ENCODE results near the gene PTPRN2. TPM values are rescaled to one million over a fixed set of nuclear protein-coding genes. Genes with fewer than 3 reads are reported as not detected.

PTPRN2 gene
- total and polyA plus RNA-seq, 2 of the 13 experiments (the other 11 are each of a cell fraction or from before 2014, with no cell fraction given), result 2.5 to 24.2 TPM

- TF ChIP-seq ZNF704 (CRISPR knock-in tag; IDR thresholded peaks at IDR 0.05; ENCODE audit: borderline replicate concordance) (no peak), TEAD2 (CRISPR knock-in tag; IDR thresholded peaks at IDR 0.05) (no peak), MAX (IDR thresholded peaks at IDR 0.05) (peak; percentile 69), GRHL1 (CRISPR knock-in tag; conservative IDR thresholded peaks at IDR 0.05) (no peak), ZNF75D (CRISPR knock-in tag; IDR thresholded peaks at IDR 0.05; ENCODE audit: borderline replicate concordance) (no peak), REPIN1 (CRISPR knock-in tag; IDR thresholded peaks at IDR 0.05; ENCODE audit: borderline replicate concordance, low read depth) (no peak), ZNF609 (CRISPR knock-in tag; IDR thresholded peaks at IDR 0.05; ENCODE audit: borderline replicate concordance) (peak; percentile 72; the same call in 1 of the 2 replicates), ZFP91 (CRISPR knock-in tag; IDR thresholded peaks at IDR 0.05; ENCODE audit: borderline replicate concordance) (no peak), HBP1 (CRISPR knock-in tag; IDR thresholded peaks at IDR 0.05; ENCODE audit: low read depth) (no peak), RFX3 (CRISPR knock-in tag; IDR thresholded peaks at IDR 0.05) (no peak), CEBPG (CRISPR knock-in tag; IDR thresholded peaks at IDR 0.05) (peak; percentile 61), DNMT3B (CRISPR knock-in tag; conservative IDR thresholded peaks at IDR 0.05) (no peak), FOXP1 (IDR thresholded peaks at IDR 0.05) (no peak), FOXP1 (CRISPR knock-in tag; IDR thresholded peaks at IDR 0.05) (peak; percentile 57; the same call in 1 of the 2 replicates), HIVEP1 (CRISPR knock-in tag; IDR thresholded peaks at IDR 0.05) (no peak), CENPT (CRISPR knock-in tag; IDR thresholded peaks at IDR 0.05; ENCODE audit: low read depth) (no peak), TSC22D2 (CRISPR knock-in tag; IDR thresholded peaks at IDR 0.05; ENCODE audit: borderline replicate concordance) (0 out of 2 replicates have a peak, but pooled peaks have one; percentile 18), EP300 (IDR thresholded peaks at IDR 0.05; ENCODE audit: low read depth in 2 of 2, low read length in 2 of 2) (peak in 1 of 2 experiments; percentile 83; a peak in 2 of 4 replicates), EP300 (CRISPR knock-in tag; IDR thresholded peaks at IDR 0.05; ENCODE audit: borderline replicate concordance) (no peak)
Measured at GRCh38 chr7:158498443-158499081, 89.1 kb downstream of the PTPRN2 start (continued).
